CD14-positive monocyte (primary cell): ENCODE data around the gene ODF2. TPM values are rescaled to one million over a fixed set of nuclear protein-coding genes. Genes with fewer than 3 reads are reported as not detected.

ENCODE experiments used
- DNase-seq, 3 donors: peaks; one replicate each; pipeline ENCODE4 v3.0.0-alpha.2; 2011 to 2022
- H2AFZ ChIP-seq: 2 replicates; pipeline ENCODE4 v1.6.0; 2012; ENCODE audit warnings: mild to moderate bottlenecking, low read depth, low read length, inconsistent platforms; ENCODE audit not compliant: insufficient read depth, poor library complexity, severe bottlenecking
- H3K27ac ChIP-seq, 2 donors: 1 replicate in 1 of 2; 2 replicates in 1 of 2; pipeline ENCODE4 v1.5.1; 2012 to 2013; ENCODE audit warnings: low read length in 2 of 2, control low read depth in 1 of 2, inconsistent platforms in 1 of 2, low read depth in 1 of 2, mild to moderate bottlenecking in 1 of 2
- H3K27me3 ChIP-seq, 2 donors: one replicate each; pipeline versions ENCODE4 v1.6.0 to v1.6.1; 2011 to 2013; ENCODE audit warnings: low read length in 2 of 2; ENCODE audit not compliant: control insufficient read depth in 2 of 2, insufficient read depth in 2 of 2
- H3K36me3 ChIP-seq, 2 donors: replicated peaks in 1 of 2; 1 replicate in 1 of 2; 2 replicates in 1 of 2; pipeline versions ENCODE4 v1.5.1 to v1.6.1; 2012 to 2013; ENCODE audit warnings: low read length in 2 of 2, control low read depth in 1 of 2, inconsistent platforms in 1 of 2, mild to moderate bottlenecking in 1 of 2; ENCODE audit not compliant: insufficient read depth in 2 of 2, control insufficient read depth in 1 of 2
- H3K4me1 ChIP-seq, 2 donors: 1 replicate in 1 of 2; 2 replicates in 1 of 2; pipeline versions ENCODE4 v1.5.1 to v1.6.1; 2012 to 2013; ENCODE audit warnings: low read length in 2 of 2, control low read depth in 1 of 2, inconsistent platforms in 1 of 2, mild to moderate bottlenecking in 1 of 2, moderate library complexity in 1 of 2; ENCODE audit not compliant: insufficient read depth in 2 of 2, control insufficient read depth in 1 of 2
- H3K4me2 ChIP-seq: replicated peaks from 2 replicates; pipeline ENCODE3; 2012; ENCODE audit warnings: low read length, moderate library complexity, mild to moderate bottlenecking; ENCODE audit not compliant: poor library complexity, severe bottlenecking; ENCODE audit errors: extremely low read depth
- H3K4me3 ChIP-seq, 3 experiments: fragments of 200-600 bp in 1 of 3; sonication (generic) in 1 of 3; replicated peaks in 1 of 3; 1 replicate in 2 of 3; 2 replicates in 1 of 3; pipeline ENCODE4 v1.5.1; 2011 to 2013; ENCODE audit warnings: low read length in 3 of 3, mild to moderate bottlenecking in 3 of 3, control low read depth in 2 of 3, low read depth in 2 of 3, inconsistent platforms in 1 of 3, moderate library complexity in 1 of 3
- H3K79me2 ChIP-seq: 2 replicates; pipeline ENCODE4 v1.6.0; 2012; ENCODE audit warnings: mild to moderate bottlenecking, control low read depth, inconsistent platforms, low read length, moderate library complexity; ENCODE audit not compliant: insufficient read depth
- H3K9ac ChIP-seq: 2 replicates; pipeline ENCODE4 v1.6.0; 2017; ENCODE audit warnings: low read length, mild to moderate bottlenecking; ENCODE audit not compliant: insufficient read depth, poor library complexity, severe bottlenecking
- H3K9me3 ChIP-seq, 2 donors: replicated peaks in 1 of 2; 1 replicate in 1 of 2; 2 replicates in 1 of 2; pipeline versions ENCODE4 v1.5.1 to v1.6.1; 2012 to 2013; ENCODE audit warnings: low read length in 2 of 2, control low read depth in 1 of 2; ENCODE audit not compliant: control insufficient read depth in 1 of 2, insufficient read depth in 1 of 2
- H4K20me1 ChIP-seq: 2 replicates; pipeline ENCODE4 v1.6.0; 2012; ENCODE audit warnings: mild to moderate bottlenecking, low read length, control low read depth, moderate library complexity; ENCODE audit not compliant: insufficient read depth
- H3K27ac Mint-ChIP-seq, 7 donors: one replicate each; pipeline ENCODE4 v1.8.0; 2020; ENCODE audit warnings: mild to moderate bottlenecking in 7 of 7, mixed read lengths in 7 of 7, moderate library complexity in 6 of 7, inconsistent platforms in 2 of 7
- H3K27me3 Mint-ChIP-seq, 3 donors: one replicate each; pipeline ENCODE4 v1.8.0; 2021 to 2022; ENCODE audit warnings: low read depth in 3 of 3, mild to moderate bottlenecking in 3 of 3, mixed read lengths in 3 of 3, moderate library complexity in 3 of 3, inconsistent platforms in 1 of 3
- H3K36me3 Mint-ChIP-seq, 2 donors: one replicate each; pipeline ENCODE4 v1.8.0; 2020; ENCODE audit warnings: mixed read lengths in 2 of 2, inconsistent platforms in 1 of 2, mild to moderate bottlenecking in 1 of 2
- H3K4me1 Mint-ChIP-seq: one replicate; pipeline ENCODE4 v1.8.0; 2020; ENCODE audit warnings: mild to moderate bottlenecking, mixed read lengths
- H3K4me3 Mint-ChIP-seq, 2 donors: one replicate each; pipeline ENCODE4 v1.8.0; 2020; ENCODE audit warnings: mild to moderate bottlenecking in 2 of 2, mixed read lengths in 2 of 2, moderate library complexity in 1 of 2
- H3K9me3 Mint-ChIP-seq, 7 donors: one replicate each; pipeline ENCODE4 v1.8.0; 2020 to 2022; ENCODE audit warnings: mixed read lengths in 7 of 7, mild to moderate bottlenecking in 6 of 7, moderate library complexity in 6 of 7, inconsistent platforms in 2 of 7
- CTCF ChIP-seq: fragments of 200-600 bp; IDR thresholded peaks from one replicate; pipeline ENCODE4 v1.8.0; 2022; ENCODE audit warnings: antibody characterized with exemption, mild to moderate bottlenecking
- WGBS: methylation state at CpG from one replicate; pipeline ENCODE4 v1.1.5; 2013; ENCODE audit warnings: missing lambda C conversion rate; ENCODE audit not compliant: insufficient coverage; 5-methylcytosine and 5-hydroxymethylcytosine counted together
- intact Hi-C, 2 donors: fragments of 100-400 bp; cut with micrococcal nuclease; formaldehyde crosslinking; loops; one replicate each; pipeline versions ENCODE4 v1.15.0 to v1.15.1; 2023
- polyA plus RNA-seq, 3 donors: library from polyadenylated mRNA; depleted of rRNA in 1 of 3; unstranded in 2 of 3; stranded (reverse) in 1 of 3; fragments of 300-500 nt in 2 of 3; fragments of >200 nt in 1 of 3; fragmentation: Illumina TruSeq in 2 of 3; gene quantifications; 1 replicate in 2 of 3; 2 replicates in 1 of 3; pipeline ENCODE4 v1.2.3, GENCODE V29; 2012 to 2021

The ODF2 gene
- polyA plus RNA-seq, 3 donors = 7.9 to 24.1 (median 11.4) TPM

DNA sequence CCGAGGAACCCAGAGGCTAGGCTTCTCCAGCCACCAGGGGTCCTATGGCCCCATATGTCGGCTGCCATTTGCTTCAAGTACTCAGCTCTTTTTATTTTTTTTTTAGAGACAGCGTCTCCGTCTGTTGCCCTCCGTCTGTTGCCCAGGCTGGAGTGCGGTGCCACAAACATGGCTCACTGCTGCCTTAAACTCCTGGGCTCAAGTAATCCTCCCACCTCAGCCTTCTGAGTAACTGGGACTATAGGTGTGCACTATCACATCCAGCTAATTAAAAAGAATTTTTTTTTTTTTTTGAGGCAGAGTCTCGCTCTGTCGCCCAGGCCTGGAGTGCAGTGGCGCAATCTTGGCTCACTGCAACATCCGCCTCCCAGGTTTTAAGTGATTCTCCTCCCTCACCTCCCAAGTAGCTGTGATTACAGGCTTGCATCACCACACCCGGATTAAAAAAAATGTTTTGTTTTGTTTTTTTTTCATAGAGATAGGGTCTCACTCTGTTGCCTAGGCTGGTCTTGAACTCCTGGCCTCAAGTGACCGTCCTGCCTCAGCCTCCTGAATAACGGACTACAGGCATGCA, 26.2 kb upstream of the ODF2 start:
- Histone ChIP-seq H3K36me3 (no peaks in the 10 kb centered on the region), H2AFZ (no peak overlapping the region), H3K9me3 (no peaks in the 10 kb centered on the region), H3K27ac (no peak overlapping the region), H3K79me2 (no peaks in the 10 kb centered on the region), H3K4me1 (no peaks in the 10 kb centered on the region), H4K20me1 (no peaks in the 10 kb centered on the region), H3K4me2 (no peak overlapping the region), H3K4me3 (no peak overlapping the region), H3K9ac (no peak overlapping the region), H3K27me3 (no peaks in the 10 kb centered on the region)
- Mint-ChIP-seq H3K27me3 (peaks cover 0 to 3% (median 0%) of the 10 kb centered on the region in 3 donors), H3K4me3 (no peak overlapping the region), H3K4me1 (no peaks in the 10 kb centered on the region), H3K36me3 (no peaks in the 10 kb centered on the region), H3K9me3 (no peaks in the 10 kb centered on the region), H3K27ac (peak overlapping the region in 1 of 7 donors; percentile 36)
- intact Hi-C loops = no loop called here
- 92% methylated on average over 10 of the region's 13 CpGs for WGBS
- TF ChIP-seq CTCF = no peak
- no peak for DNase-seq

DNA sequence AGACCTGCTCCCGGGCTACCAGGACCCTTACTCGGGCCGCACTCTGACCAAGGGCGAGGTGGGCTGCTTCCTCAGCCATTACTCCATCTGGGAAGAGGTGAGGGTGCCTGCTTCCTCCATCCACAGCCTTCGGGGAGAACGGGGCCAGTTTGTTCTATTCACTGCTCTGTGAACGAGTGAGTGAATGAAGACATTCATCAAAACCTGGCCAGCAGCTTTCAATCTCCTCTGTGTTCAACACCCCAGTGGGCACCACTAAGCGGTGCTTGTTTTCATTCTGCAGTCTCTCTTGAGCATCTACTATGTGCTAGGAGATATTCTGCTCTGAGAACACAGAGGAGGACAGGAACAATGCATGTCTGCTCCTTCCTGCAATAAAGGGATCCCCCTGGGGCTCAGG, 24.6 kb upstream of the ODF2 start:
- Mint-ChIP-seq H3K36me3 (no peaks in the 10 kb centered on the region), H3K4me3 (no peak overlapping the region), H3K27ac (peak overlapping the region in 1 of 7 donors; percentile 25), H3K9me3 (no peaks in the 10 kb centered on the region), H3K27me3 (peaks cover 0 to 4% (median 0%) of the 10 kb centered on the region in 3 donors), H3K4me1 (no peaks in the 10 kb centered on the region)
- no peak for DNase-seq
- Histone ChIP-seq H3K79me2 (no peaks in the 10 kb centered on the region), H4K20me1 (no peaks in the 10 kb centered on the region), H3K9me3 (no peaks in the 10 kb centered on the region), H2AFZ (no peak overlapping the region), H3K27me3 (no peaks in the 10 kb centered on the region), H3K4me3 (no peak overlapping the region), H3K4me1 (no peaks in the 10 kb centered on the region), H3K27ac (no peak overlapping the region), H3K9ac (no peak overlapping the region), H3K36me3 (no peaks in the 10 kb centered on the region), H3K4me2 (no peak overlapping the region)
- WGBS = 100% methylated on average over 4 of the region's 8 CpGs
- no peak for TF ChIP-seq CTCF
- intact Hi-C loops = no loop called here
